Measurements from ENCODE around the gene PEDS1. TPM values are rescaled to one million over a fixed set of nuclear protein-coding genes. Genes with fewer than 3 reads are reported as not detected.

The PEDS1 gene
- total and polyA plus RNA-seq, 2 of the 8 experiments (the other 6 are each of a cell fraction or from before 2014, with no cell fraction given) = 28.9 to 75.9 TPM

DNA sequence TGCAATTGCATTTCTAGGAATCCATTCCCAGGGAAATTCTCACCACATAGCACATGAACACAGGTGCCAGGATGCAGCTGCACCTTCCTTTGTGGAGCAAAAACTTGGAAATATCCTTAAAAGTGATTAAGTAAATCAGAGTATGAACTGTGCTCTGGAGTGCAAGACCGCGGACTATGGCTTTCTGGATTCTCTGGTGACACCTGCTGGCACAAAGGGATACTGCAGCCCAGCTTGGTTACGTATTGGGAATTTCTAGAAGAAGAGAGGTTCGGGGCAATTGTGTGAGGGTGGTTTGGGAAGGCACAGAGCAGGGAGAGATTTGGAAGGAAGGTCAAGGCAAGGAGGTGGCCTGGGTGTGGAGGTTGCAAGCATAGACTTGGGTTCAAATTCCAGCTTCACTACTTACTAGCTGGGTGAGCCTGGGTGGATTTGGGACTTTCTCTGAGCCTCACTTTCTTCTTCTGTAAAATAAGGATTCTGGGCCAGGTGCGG, 15.9 kb upstream of the PEDS1 start:
- no peak overlapping the region for H3K9ac ChIP-seq (replicated peaks in 1 of 4; ENCODE audit: extremely low read depth in 1 of 4, low read depth in 3 of 4, low read length in 3 of 4)
- H4K5ac ChIP-seq (ENCODE audit: insufficient read length, low read depth, low read length) = no peak overlapping the region
- H4K8ac ChIP-seq (ENCODE audit: extremely low read depth, insufficient read depth, low read length) = no peak overlapping the region
- FAIRE-seq (no peak), DNase-seq (ENCODE audit: low read depth in 1 of 2, low spot score in 2 of 2) (peak in 1 of 2 experiments; percentile 98)
- CTCF ChIA-PET (ENCODE audit: partially characterized antibody) = interaction anchor here (0.6 to 8.7 kb wide), 35 partner anchors 8 to 1560 kb away, joined by 3 to 208 read pairs (median 4); partner anchors contain the start of gene PEDS1
- no peaks in the 10 kb centered on the region for H3K9me3 ChIP-seq (ENCODE audit: insufficient read depth in 2 of 2, low read depth in 1 of 2, low read length in 1 of 2)
- no peak overlapping the region for H2AFZ ChIP-seq (ENCODE audit: low read length)
- H3K4ac ChIP-seq (replicated peaks; ENCODE audit: insufficient read length, low read depth, low read length) = no peak overlapping the region
- no peak overlapping the region for H3K23ac ChIP-seq (ENCODE audit: insufficient read length)
- no peak overlapping the region for H3K4me3 ChIP-seq (ENCODE audit: extremely low read depth in 1 of 4, insufficient read depth in 2 of 4, low read depth in 3 of 4, low read length in 4 of 4)
- H3K4me2 ChIP-seq (ENCODE audit: insufficient read depth in 1 of 2, low read depth in 2 of 2, low read length in 2 of 2) = no peak overlapping the region
- H3K79me2 ChIP-seq (ENCODE audit: control insufficient read depth in 1 of 2, insufficient read depth in 2 of 2, low read length in 2 of 2) = no peaks in the 10 kb centered on the region
- POLR2A ChIA-PET (ENCODE audit: partially characterized antibody) = interaction anchor here (0.6 to 1.9 kb wide), 8 partner anchors 14 to 738 kb away, joined by 3 to 8 read pairs (median 4); no protein-coding TSS in a partner anchor
- H3K56ac ChIP-seq (replicated peaks; ENCODE audit: insufficient read length, low read depth, low read length) = no peak overlapping the region
- H2AK5ac ChIP-seq (ENCODE audit: low read depth, low read length) = no peak overlapping the region
- no peaks in the 10 kb centered on the region for H3K27me3 ChIP-seq (replicated peaks in 1 of 4; ENCODE audit: control insufficient read depth in 3 of 4, extremely low read depth in 1 of 4, insufficient read depth in 3 of 4, low read length in 3 of 4)
- H2BK5ac ChIP-seq (ENCODE audit: low read depth, low read length) = no peak overlapping the region
- H4K91ac ChIP-seq (replicated peaks; ENCODE audit: insufficient read length, low read length) = no peak overlapping the region
- WGBS, 2 experiments (ENCODE audit: extremely low coverage in 1 of 2, insufficient coverage in 1 of 2, insufficient read length in 1 of 2, insufficient replicate concordance in 2 of 2, low coverage in 1 of 2, low lambda C conversion rate in 2 of 2, missing lambda C conversion rate in 1 of 2) = 38% methylated on average over 5 of the region's 5 CpGs; no CpG with 5 or more reads in 1 of the 2 experiments
- H3K14ac ChIP-seq (ENCODE audit: insufficient read length) = no peak overlapping the region
- H3K4me1 ChIP-seq (replicated peaks in 1 of 4; ENCODE audit: control insufficient read depth in 3 of 4, insufficient read depth in 4 of 4, low read length in 3 of 4) = peaks cover 5 to 11% (median 10%) of the 10 kb centered on the region in 4 experiments
- H3K18ac ChIP-seq (ENCODE audit: extremely low read depth, low read length) = no peak overlapping the region
- no peaks in the 10 kb centered on the region for H3K79me1 ChIP-seq (ENCODE audit: low read depth, low read length)
- H3K27ac ChIP-seq (ENCODE audit: low read depth, low read length) = no peak overlapping the region
- no peaks in the 10 kb centered on the region for H4K20me1 ChIP-seq (replicated peaks in 1 of 2; ENCODE audit: control insufficient read depth in 1 of 2, insufficient read depth in 2 of 2, low read length in 2 of 2)
- H2BK20ac ChIP-seq (ENCODE audit: low read length) = no peak overlapping the region
- H2BK120ac ChIP-seq (replicated peaks; ENCODE audit: low read depth, low read length) = no peak overlapping the region
- H3K36me3 ChIP-seq (ENCODE audit: control insufficient read depth in 2 of 4, insufficient read depth in 4 of 4, low read length in 3 of 4) = no peaks in the 10 kb centered on the region
- H3K23me2 ChIP-seq (ENCODE audit: low read depth, low read length) = peaks cover 11% of the 10 kb centered on the region
- no peak overlapping the region for H2BK12ac ChIP-seq (ENCODE audit: low read depth, low read length)
- peak overlapping the region; percentile 97; the same call in 1 of the 2 replicates for H2BK15ac ChIP-seq (ENCODE audit: low read length)
- no peak for TF ChIP-seq NANOG (IDR thresholded peaks at IDR 0.05; ENCODE audit: insufficient read depth, low read depth, low read length, poor library complexity, severe bottlenecking)
- TF ChIP-seq EZH2 (IDR thresholded peaks at IDR 0.05; ENCODE audit: low read depth, low read length, severe bottlenecking) = no peak
- no peak for TF ChIP-seq SP4 (IDR thresholded peaks at IDR 0.05; ENCODE audit: low read length)
- TF ChIP-seq ASH2L (IDR thresholded peaks at IDR 0.05; ENCODE audit: low read length) = no peak
- no peak for TF ChIP-seq SIRT6 (IDR thresholded peaks at IDR 0.05; ENCODE audit: low read length)
- no peak for TF ChIP-seq SP2 (IDR thresholded peaks at IDR 0.05; ENCODE audit: low read length)
- no peak for TF ChIP-seq KDM5A (IDR thresholded peaks at IDR 0.05; ENCODE audit: low read length)
- no peak for TF ChIP-seq SUZ12 (IDR thresholded peaks at IDR 0.05; ENCODE audit: low read length)
- no peak for TF ChIP-seq ZNF274 (IDR thresholded peaks at IDR 0.05; ENCODE audit: borderline replicate concordance, extremely low read depth, low read length)
- TF ChIP-seq YY1 (IDR thresholded peaks at IDR 0.05; ENCODE audit: low read depth, low read length) = 0 out of 2 replicates have a peak, but pooled peaks have one; percentile 7
- no peak for TF ChIP-seq GABPA (IDR thresholded peaks at IDR 0.05; ENCODE audit: borderline replicate concordance, insufficient read depth, low read length)
- TF ChIP-seq RBBP5 (IDR thresholded peaks at IDR 0.05; ENCODE audit: borderline replicate concordance, low read depth, low read length) = no peak
- TF ChIP-seq CREB1 (IDR thresholded peaks at IDR 0.05) = no peak
- TF ChIP-seq CHD1 (IDR thresholded peaks at IDR 0.05; ENCODE audit: low read depth, low read length) = no peak
- TF ChIP-seq TAF7 (optimal IDR thresholded peaks at IDR 0.05; ENCODE audit: borderline replicate concordance, low read depth, low read length) = no peak
